ENCODE measurements around the gene HOXC6.
A peak's percentile ranks its signal among the peaks of the same experiment; 100 is the strongest.

Gene HOXC6

GRCh38 chr12:54048406-54049093 lies 20.3 kb downstream of the HOXC6 start:
- H3K4me1 ChIP-seq (ENCODE audit: control insufficient read depth, insufficient read depth, low read length), result peaks cover 59% of the 10 kb centered on the region
- POLR2A ChIA-PET, result no interaction called here
- no peak overlapping the region for H3K4me3 ChIP-seq (ENCODE audit: low read depth, low read length)
- CTCF ChIA-PET, result no interaction called here
- H3K36me3 ChIP-seq (ENCODE audit: control insufficient read depth in 2 of 2, insufficient read depth in 1 of 2, low read length in 2 of 2), result peaks cover 4 to 23% of the 10 kb centered on the region in 2 experiments
- H3K9me3 ChIP-seq (ENCODE audit: control insufficient read depth, insufficient read depth, low read depth, low read length), result no peaks in the 10 kb centered on the region
- no peak for TF ChIP-seq SP7 (tag by site-specific recombination; IDR thresholded peaks at IDR 0.05)
- TF ChIP-seq ZNF174 (tag by site-specific recombination; IDR thresholded peaks at IDR 0.05), result no peak
- TF ChIP-seq ZIC2 (tag by site-specific recombination; IDR thresholded peaks at IDR 0.05), result no peak
- TF ChIP-seq MYNN (tag by site-specific recombination; IDR thresholded peaks at IDR 0.05; ENCODE audit: borderline replicate concordance), result peak; percentile 91
- TF ChIP-seq ZNF311 (tag by site-specific recombination; IDR thresholded peaks at IDR 0.05; ENCODE audit: borderline replicate concordance), result no peak
- no peak for TF ChIP-seq ZNF175 (tag by site-specific recombination; IDR thresholded peaks at IDR 0.05)
- TF ChIP-seq ZNF585B (tag by site-specific recombination; IDR thresholded peaks at IDR 0.05), result no peak
- no peak for TF ChIP-seq ZFP69B (tag by site-specific recombination; IDR thresholded peaks at IDR 0.05)
- peak; percentile 70 for TF ChIP-seq IKZF3 (tag by site-specific recombination; IDR thresholded peaks at IDR 0.05)
- TF ChIP-seq REST (tag by site-specific recombination; IDR thresholded peaks at IDR 0.05), result no peak
- no peak for TF ChIP-seq ZNF23 (tag by site-specific recombination; IDR thresholded peaks at IDR 0.05; ENCODE audit: borderline replicate concordance)
- H3K27ac ChIP-seq (ENCODE audit: extremely low read depth, low read depth, low read length), result no peak overlapping the region

GRCh38 chr12:54049108-54049507 lies 20.9 kb downstream of the HOXC6 start:
- H3K9me3 ChIP-seq (ENCODE audit: control insufficient read depth, insufficient read depth, low read depth, low read length), result no peaks in the 10 kb centered on the region
- H3K27ac ChIP-seq (ENCODE audit: extremely low read depth, low read depth, low read length), result no peak overlapping the region
- peaks cover 54% of the 10 kb centered on the region for H3K4me1 ChIP-seq (ENCODE audit: control insufficient read depth, insufficient read depth, low read length)
- TF ChIP-seq IKZF3 (tag by site-specific recombination; IDR thresholded peaks at IDR 0.05) (peak; percentile 16; the same call in 1 of the 2 replicates), KLF16 (tag by site-specific recombination; IDR thresholded peaks at IDR 0.05) (no peak)
- ChIA-PET CTCF (no interaction called here), POLR2A (no interaction called here)
- H3K36me3 ChIP-seq (ENCODE audit: control insufficient read depth in 2 of 2, insufficient read depth in 1 of 2, low read length in 2 of 2), result peaks cover 4 to 23% of the 10 kb centered on the region in 2 experiments
- H3K4me3 ChIP-seq (ENCODE audit: low read depth, low read length), result no peak overlapping the region

GRCh38 chr12:54050482-54050810 lies 22.2 kb downstream of the HOXC6 start:
- Histone ChIP-seq H3K27ac (ENCODE audit: extremely low read depth, low read depth, low read length) (no peak overlapping the region), H3K4me3 (ENCODE audit: low read depth, low read length) (no peak overlapping the region), H3K9me3 (ENCODE audit: control insufficient read depth, insufficient read depth, low read depth, low read length) (no peaks in the 10 kb centered on the region), H3K4me1 (ENCODE audit: control insufficient read depth, insufficient read depth, low read length) (peaks cover 53% of the 10 kb centered on the region), H3K36me3 (ENCODE audit: control insufficient read depth in 2 of 2, insufficient read depth in 1 of 2, low read length in 2 of 2) (peaks cover 4 to 23% of the 10 kb centered on the region in 2 experiments)
- ChIA-PET CTCF (interaction anchor here (0.7 to 2.1 kb wide), 8 partner anchors 9 to 321 kb away, joined by 3 to 10 read pairs (median 4); partner anchors contain the start of genes HOXC5 and HOXC8), POLR2A (interaction anchor here (0.6 kb wide), 1 partner anchor 1773 kb away, joined by 8 read pairs; no protein-coding TSS in a partner anchor)
- TF ChIP-seq ZNF391 (tag by site-specific recombination; IDR thresholded peaks at IDR 0.05; ENCODE audit: borderline replicate concordance, low read depth), result no peak
- TF ChIP-seq ZBTB10 (tag by site-specific recombination; IDR thresholded peaks at IDR 0.05), result no peak
- no peak for TF ChIP-seq ZNF747 (tag by site-specific recombination; IDR thresholded peaks at IDR 0.05)
- TF ChIP-seq, protein P1, sequence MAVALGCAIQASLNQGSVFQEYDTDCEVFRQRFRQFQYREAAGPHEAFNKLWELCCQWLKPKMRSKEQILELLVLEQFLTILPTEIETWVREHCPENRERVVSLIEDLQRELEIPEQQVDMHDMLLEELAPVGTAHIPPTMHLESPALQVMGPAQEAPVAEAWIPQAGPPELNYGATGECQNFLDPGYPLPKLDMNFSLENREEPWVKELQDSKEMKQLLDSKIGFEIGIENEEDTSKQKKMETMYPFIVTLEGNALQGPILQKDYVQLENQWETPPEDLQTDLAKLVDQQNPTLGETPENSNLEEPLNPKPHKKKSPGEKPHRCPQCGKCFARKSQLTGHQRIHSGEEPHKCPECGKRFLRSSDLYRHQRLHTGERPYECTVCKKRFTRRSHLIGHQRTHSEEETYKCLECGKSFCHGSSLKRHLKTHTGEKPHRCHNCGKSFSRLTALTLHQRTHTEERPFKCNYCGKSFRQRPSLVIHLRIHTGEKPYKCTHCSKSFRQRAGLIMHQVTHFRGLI (tag by site-specific recombination; IDR thresholded peaks at IDR 0.05), result no peak
- no peak for TF ChIP-seq ZNF768 (tag by site-specific recombination; IDR thresholded peaks at IDR 0.05)
- TF ChIP-seq GLIS1 (tag by site-specific recombination; IDR thresholded peaks at IDR 0.05), result 0 out of 2 replicates have a peak, but pooled peaks have one; percentile 18
- 0 out of 2 replicates have a peak, but pooled peaks have one; percentile 12 for TF ChIP-seq KLF8 (tag by site-specific recombination; IDR thresholded peaks at IDR 0.05)
- TF ChIP-seq FEZF1 (tag by site-specific recombination; IDR thresholded peaks at IDR 0.05), result 0 out of 2 replicates have a peak, but pooled peaks have one; percentile 10
